GM21619 (cell line): ENCODE data around the gene NOM1.

ENCODE experiments used
- ATAC-seq: cut with Tn5 transposase; IDR thresholded peaks from one replicate; pipeline ENCODE4 v1.9.1; 2021; ENCODE audit not compliant: unreplicated experiment

NOM1 gene

GRCh38 chr7:156979711-156980110 lies 30.2 kb downstream of the NOM1 start:
- no peak for ATAC-seq

- ATAC-seq, result no peak
Observed at GRCh38 chr7:156984174-156984891, 34.8 kb downstream of the NOM1 start.

DNA sequence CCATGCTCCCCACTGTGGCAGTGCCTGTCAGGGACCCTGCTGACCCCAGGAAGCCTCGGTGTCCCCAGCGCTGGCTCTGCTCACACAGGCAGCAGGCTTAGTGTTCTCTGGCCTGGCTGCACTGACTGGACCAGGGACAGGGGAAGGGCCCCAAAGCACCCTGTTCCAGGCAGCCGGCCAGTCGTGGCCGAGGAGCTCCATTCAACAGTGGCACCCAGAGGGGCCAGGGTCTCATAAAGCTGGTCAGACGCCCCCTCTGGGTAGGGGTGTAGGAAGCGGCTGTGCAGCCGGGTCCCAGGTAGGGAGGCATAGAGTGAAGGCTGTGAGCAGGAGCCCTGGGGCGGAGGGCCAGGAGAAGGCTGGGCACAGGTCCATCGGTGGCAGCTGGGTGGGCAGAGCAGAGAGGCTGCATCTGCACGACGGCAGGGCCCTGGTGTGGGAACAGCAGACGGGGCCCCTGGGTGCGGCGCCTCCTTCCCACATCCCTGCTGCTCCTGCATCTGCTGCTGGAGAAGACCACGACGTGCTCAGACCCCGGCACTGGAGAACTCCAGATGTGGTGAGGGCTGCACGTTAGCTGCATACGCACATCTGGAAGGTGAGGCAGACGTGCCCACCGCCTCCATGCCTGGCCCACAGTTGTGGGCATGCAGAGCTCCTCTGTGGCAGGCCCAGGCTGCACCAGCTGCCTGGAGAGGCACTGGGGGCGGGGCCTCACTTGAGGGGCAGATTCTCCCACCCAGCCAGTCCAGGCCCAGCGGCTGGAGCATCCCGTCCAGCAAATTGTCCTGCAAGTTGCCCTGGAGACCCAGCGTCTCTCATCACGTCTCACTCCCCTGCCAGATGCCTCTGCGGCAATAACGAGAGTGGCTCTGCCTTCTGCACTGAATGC lies 35.8 kb downstream of the NOM1 start:
- ATAC-seq, result no peak

GRCh38 chr7:156986378-156986777 lies 36.9 kb downstream of the NOM1 start:
- no peak for ATAC-seq

GRCh38 chr7:156988343-156989185 lies 39.1 kb downstream of the NOM1 start:
- no peak for ATAC-seq

DNA sequence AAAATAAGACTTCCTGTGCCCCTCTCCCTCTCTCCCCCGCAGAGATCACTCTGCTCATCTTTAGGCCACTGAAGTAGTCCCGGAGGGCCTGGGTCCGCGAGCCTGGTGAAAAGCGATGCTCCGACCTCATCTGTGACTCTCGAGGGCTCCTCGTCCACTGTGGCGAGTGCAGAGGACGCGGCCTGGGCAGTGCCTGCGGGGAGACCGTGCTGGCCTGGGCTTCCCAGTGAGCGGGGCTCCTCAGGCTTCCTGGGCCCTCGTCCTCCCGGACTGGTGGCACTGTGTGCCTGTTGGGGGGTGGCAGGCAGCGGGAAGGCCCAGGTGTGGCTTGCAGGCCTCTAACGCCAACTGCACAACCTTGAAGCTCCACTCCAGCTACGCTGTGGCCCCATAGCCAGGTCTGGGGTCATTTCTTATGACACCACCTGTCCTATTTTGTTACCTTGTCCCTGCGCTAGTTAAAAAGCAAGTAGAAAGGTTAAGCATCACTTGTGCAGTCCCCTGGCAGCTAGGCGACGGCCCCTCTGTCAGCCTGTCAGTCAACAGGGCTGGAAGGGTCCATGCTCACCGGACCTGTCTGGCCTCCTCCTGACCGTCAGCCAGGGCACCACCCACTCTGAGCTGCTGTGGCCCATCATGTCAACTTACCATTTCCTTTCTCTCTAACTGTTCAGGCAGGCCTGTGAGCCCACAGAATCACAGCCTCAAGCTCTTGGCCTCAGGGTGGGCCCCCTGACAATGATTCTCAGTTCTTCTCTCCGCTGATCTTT lies 40.4 kb downstream of the NOM1 start:
- ATAC-seq, result no peak

GRCh38 chr7:156993021-156993924 lies 43.8 kb downstream of the NOM1 start:
- ATAC-seq, result no peak

GRCh38 chr7:156993925-156994235 lies 44.4 kb downstream of the NOM1 start:
- no peak for ATAC-seq

GRCh38 chr7:156994417-156994816 lies 44.9 kb downstream of the NOM1 start:
- ATAC-seq, result no peak

DNA sequence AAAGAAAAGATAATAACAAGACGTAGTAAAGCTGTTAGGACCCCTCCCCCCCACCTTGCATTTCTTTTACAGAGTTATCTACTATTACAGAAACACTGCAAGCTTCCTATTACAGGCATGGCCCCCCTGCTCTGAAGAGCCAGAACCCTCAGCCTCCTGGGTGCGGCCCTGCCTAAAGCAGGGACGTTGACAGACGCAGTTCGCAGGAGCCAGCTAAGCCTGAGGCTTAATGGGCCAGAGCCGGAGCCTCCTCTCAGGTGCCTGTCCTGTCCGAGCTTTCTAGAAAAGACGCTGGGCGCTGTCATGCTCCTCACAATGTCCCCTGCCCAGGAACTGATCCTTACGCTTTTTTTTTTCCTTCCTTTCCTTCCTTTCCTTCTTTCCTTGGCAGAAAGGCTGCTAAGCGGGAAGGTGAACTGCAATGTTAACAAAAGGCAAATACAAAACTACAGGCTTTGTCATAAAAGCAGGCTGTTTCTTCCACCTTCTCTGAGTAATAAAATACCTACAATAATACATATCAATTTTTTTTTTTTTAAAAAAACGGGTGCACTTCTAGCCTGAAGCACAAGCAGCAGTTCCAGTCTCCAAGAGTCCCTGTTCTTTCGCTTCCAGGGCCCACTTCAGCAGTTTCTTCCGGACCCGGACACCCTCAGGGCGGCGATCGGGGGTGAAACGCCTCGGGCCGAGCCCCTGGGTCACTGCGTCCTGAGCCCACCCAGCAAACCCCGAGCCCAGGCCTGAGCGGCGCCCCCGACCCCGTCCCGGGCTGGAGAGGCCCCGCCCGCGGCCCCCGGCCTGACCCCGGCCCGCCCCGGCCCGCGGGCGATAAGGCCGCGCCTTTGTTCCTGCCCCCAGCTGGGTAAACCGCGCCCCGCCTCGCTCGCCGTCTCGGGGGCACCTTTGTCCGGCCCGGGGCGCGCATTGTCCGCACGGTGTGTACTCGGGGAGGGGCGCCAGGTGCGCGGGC lies 49.8 kb downstream of the NOM1 start:
- ATAC-seq, result peak; percentile 37

- ATAC-seq, result peak; percentile 35
Observed at GRCh38 chr7:156999958-157000726, 50.6 kb downstream of the NOM1 start.

DNA sequence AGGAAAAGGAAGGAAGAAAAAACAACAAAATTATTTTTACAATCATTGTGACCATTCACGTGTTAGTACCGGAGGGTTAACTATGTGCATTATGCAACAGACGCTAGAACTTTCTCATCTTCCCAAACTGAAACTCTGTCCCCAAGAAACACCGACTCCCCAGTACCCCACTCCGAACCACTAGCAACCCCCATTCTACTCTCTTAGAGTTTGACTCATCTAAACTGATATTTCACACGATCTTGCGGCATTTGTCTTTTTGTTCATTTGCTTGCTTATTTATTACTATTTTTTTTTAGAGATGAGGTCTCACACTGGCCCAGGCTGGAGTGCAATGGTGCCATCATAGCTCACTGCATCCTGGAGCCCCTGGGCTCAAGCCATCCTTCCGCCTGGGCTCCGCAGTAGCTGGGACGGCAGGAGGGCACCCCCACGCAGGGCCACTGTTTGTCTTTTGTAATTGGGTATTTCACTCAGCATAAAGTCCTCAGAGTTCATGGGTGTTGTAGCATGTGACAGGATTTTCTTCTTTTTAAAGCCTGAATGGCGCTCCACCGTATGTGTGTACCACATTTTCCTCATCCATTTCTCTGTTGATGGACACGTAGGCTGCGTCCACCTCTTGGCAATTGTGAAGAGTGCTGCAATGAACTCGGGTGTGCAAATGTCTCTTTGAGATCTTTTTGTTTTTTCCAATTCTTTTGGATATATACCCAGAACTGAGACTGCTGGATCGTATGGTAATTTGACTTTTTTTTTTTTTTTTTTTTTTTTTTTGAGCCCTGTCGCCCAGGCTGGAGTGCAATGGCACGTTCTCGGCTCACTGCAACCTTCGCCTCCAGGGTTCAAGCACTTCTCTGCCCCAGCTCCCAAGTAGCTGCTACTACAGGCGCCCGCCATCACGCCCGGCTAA lies 51.5 kb downstream of the NOM1 start:
- no peak for ATAC-seq

DNA sequence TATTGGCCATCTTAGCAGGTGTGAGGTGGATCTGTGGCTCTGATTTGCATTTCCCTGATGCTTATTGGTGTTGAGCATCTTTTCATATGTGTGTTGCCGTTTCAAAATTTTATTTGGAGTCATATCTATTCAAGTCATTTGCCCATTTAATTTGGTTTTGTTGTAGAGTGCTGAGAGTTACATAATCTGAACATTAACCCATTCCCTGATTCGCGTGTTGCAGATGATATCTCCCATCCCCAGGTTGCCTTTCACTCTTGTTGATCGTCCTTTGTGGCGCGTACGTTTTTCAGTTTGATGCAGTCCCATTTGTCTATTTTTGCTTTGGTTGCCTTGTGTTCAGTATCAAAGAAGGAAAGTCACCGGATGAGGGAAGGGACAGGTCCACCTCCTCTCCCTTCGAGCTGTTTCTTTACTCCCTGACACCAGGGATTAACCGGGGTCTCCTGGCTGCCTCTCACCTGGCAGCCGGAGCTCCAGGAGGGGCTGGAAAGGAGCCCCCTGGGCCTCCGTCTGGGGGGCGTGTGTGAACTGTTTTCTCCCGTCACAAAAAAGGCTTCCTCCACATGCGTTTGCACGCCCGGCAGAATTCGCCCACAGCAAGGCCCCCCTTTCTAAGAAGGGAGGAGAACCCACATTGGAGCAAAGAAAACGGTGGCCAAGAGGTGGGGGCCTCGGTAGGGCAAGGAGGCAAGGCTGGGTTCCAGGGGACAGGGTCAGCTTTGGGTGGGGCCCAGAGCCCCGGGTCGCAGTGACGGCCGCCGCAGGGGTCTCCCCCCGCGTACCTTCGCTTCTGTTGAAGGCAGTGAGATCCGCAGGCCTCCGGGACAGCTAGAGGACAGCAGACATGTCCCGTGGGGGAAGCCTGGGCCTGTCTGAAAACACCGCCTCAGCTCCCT lies 52.7 kb downstream of the NOM1 start:
- ATAC-seq, result no peak

DNA sequence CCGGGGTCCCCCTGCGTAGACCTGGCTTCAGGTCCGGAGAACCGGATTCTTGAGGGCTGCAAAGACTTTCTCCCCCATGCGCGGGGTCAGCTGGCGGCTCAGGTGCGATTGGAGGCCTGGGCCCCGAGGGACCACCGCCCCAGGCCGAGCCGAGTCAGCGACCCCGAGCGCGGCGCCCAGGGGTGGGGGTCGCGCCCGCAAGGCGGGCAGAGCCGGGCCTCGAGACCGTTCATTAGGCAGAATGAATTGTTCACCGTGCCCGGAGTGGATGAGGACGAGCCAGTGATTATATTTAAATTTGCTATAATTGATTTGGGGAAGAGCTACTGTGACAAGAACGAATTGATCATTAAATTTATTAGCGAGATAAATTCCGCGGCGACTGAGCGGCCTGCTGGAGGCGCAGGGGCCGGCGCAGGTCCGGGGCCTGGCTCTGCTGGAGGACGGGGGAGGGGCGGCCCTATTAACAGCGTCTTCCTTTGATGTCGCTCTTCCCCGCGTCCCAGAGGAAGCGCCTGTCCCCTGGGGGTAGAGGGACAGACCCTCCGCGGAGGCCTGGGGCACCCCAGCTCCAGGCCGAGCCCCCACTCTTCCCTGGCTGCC lies 53.4 kb downstream of the NOM1 start:
- no peak for ATAC-seq

- no peak for ATAC-seq
Observed at GRCh38 chr7:157003445-157003755, 53.9 kb downstream of the NOM1 start.
